Suppressor macrophage treated with lipopolysaccharide for 4 hours (primary cell): ENCODE measurements around the gene KRTAP4-9.
"Not testable (repeated sequence)": the region's sequence is repeated elsewhere in the genome, so short reads cannot be mapped to it uniquely, and the experiment has no call there.

Experiments
- DNase-seq: peaks from one replicate; pipeline ENCODE4 v3.0.0-alpha.2; 2020

KRTAP4-9 gene

GRCh38 chr17:41105347-41105746 lies at the start of gene KRTAP4-9:
KRTAP4-9 (plus strand) TSS chr17:41105389; CDS start chr17:41105389, 0 bp downstream.
- not testable (repeated sequence) for DNase-seq

- DNase-seq, result no peak
Measured at GRCh38 chr17:41057547-41057946, 47.6 kb upstream of the KRTAP4-9 start.

GRCh38 chr17:41058741-41059140 lies 46.4 kb upstream of the KRTAP4-9 start:
- DNase-seq, result no peak

GRCh38 chr17:41059276-41060051 lies 45.7 kb upstream of the KRTAP4-9 start:
- not testable (repeated sequence) for DNase-seq

- no peak for DNase-seq
Measured at GRCh38 chr17:41060052-41060604, 45.1 kb upstream of the KRTAP4-9 start, which contains the start of gene KRTAP2-3. KRTAP2-3 (minus strand) TSS chr17:41060114; CDS start chr17:41060050, 64 bp downstream.

- DNase-seq, result no peak
Measured at GRCh38 chr17:41061964-41062363, 43.2 kb upstream of the KRTAP4-9 start.

GRCh38 chr17:41063449-41063848 lies 41.7 kb upstream of the KRTAP4-9 start:
- no peak for DNase-seq

GRCh38 chr17:41064301-41064700 lies 40.9 kb upstream of the KRTAP4-9 start:
- no peak for DNase-seq

- not testable (repeated sequence) for DNase-seq
Measured at GRCh38 chr17:41065016-41065689, 40.0 kb upstream of the KRTAP4-9 start.

- peak; percentile 9 for DNase-seq
Measured at GRCh38 chr17:41065829-41066624, 39.2 kb upstream of the KRTAP4-9 start, which contains the start of gene KRTAP2-4. KRTAP2-4 (minus strand) TSS chr17:41065879; CDS start chr17:41065845, 34 bp downstream.

GRCh38 chr17:41067281-41067680 lies 37.9 kb upstream of the KRTAP4-9 start:
- no peak for DNase-seq

GRCh38 chr17:41069031-41069430 lies 36.2 kb upstream of the KRTAP4-9 start:
- no peak for DNase-seq

GRCh38 chr17:41071606-41072360 lies 33.4 kb upstream of the KRTAP4-9 start:
- DNase-seq, result no peak

- no peak for DNase-seq
Measured at GRCh38 chr17:41073676-41074075, 31.5 kb upstream of the KRTAP4-9 start.

- no peak for DNase-seq
Measured at GRCh38 chr17:41076788-41077187, 28.4 kb upstream of the KRTAP4-9 start.

GRCh38 chr17:41082626-41083025 lies 22.6 kb upstream of the KRTAP4-9 start:
- DNase-seq, result no peak

GRCh38 chr17:41083427-41083826 lies 21.8 kb upstream of the KRTAP4-9 start:
- not testable (repeated sequence) for DNase-seq

GRCh38 chr17:41084100-41084856 lies 20.9 kb upstream of the KRTAP4-9 start, which contains the start of gene KRTAP4-7:
KRTAP4-7 (plus strand) TSS chr17:41084150; CDS start chr17:41084207, 57 bp downstream.
- DNase-seq, result not testable (repeated sequence)

GRCh38 chr17:41088760-41089352 lies 16.3 kb upstream of the KRTAP4-9 start:
- not testable (repeated sequence) for DNase-seq

- DNase-seq, result no peak
Measured at GRCh38 chr17:41096055-41096454, 9.1 kb upstream of the KRTAP4-9 start.

- no peak for DNase-seq
Measured at GRCh38 chr17:41098042-41098441, 7.1 kb upstream of the KRTAP4-9 start, which contains the start of gene KRTAP4-8. KRTAP4-8 (minus strand) TSS chr17:41098142; CDS start chr17:41098084, 58 bp downstream.
